GM19099 (cell line): ENCODE data around the gene DOCK1.

Source experiments
- POLR2A ChIP-seq: IDR thresholded peaks from 3 replicates; pipeline ENCODE4 v1.6.1; 2011; ENCODE audit warnings: low read depth; ENCODE audit not compliant: insufficient read length; ENCODE audit errors: extremely low read depth

Gene DOCK1

DNA sequence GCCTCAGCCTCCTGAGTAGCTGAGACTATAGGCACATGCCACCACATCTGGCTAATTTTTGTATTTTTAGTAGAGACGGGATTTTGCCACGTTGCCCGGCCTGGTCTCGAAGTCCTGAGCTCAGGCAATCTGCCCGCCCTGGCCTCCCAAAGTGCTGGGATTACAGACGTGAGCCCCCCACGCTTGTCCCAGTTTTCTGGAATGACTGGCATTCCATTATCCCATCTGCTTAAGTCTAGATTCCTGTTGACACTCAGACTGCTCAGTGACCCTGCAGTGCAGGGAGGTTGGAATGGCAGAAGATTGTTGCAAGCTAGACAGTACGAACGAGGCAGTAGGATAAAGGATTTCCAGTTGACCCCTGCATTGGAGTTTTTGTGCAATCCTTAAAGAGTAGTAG is 508.8 kb downstream of the DOCK1 start:
- no peak for TF ChIP-seq POLR2A

DNA sequence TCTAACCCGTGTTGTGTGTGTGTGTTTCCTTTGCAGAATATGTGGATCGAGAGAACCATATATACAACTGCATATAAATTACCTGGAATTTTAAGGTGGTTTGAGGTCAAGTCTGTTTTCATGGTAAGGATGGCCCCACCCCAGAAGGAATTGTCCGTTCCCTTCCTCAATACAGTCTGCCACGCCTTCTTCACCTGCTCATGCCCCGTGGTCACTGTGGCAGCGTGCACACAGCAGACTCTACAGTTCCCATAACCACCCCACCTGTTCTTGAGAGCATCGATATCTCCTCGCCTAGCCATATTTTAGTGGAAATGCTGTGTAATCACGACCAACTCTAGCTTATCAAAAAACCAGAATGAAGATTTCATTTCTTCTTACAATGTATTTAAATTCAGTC is 509.9 kb downstream of the DOCK1 start:
- TF ChIP-seq POLR2A, result no peak

DNA sequence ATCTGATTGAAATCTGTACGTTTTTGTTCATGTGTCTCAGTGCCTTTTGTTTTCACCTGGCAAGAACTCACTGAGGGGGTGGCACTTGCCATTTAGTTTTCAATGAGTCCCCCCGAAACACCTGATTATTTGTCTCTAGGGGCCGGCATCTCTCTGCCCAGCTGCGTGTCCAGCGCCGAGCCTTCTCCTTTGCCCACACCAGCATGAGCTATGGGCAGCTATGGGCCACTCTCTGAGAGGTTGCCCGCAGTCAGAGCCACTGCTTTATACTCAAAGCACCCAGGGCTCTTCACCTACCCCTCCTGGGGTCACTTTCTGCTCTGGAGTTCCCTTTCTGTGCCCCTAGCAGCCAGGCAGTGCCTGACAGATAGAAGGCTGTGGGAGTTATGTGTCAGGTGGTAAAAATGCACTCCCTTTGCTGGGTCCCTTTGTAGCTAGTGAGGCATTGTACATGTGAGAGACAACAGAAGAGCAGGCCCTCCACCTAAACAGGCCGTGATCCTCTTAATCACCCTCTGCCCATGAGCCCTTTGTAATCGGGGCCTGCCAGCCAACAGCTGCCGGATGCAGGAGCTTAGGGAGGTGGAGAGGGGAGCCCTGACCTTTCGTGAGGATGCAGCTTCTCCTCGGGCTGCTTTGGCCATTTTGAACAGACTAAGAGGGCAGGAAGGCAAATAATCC is 510.8 kb downstream of the DOCK1 start:
- no peak for TF ChIP-seq POLR2A

DNA sequence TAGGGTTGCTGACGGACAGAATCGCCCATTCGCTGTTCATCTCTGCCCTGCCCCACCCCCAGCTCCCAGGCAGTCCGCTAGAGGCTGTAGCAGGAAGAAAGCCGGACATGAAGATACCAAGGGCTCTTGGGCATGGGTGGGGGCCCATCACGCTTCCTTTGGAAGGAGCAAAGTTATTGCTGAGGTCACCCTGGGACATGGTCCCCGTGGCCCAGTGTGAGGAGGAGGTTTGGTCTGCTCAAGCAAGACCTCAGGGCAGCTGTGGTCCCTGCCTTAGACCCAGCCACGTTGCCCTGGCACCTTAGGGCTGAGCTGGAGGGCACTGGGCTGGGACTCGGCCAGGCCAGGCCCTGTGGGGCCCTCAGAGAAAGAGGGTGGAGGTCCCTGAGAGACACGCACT is 511.8 kb downstream of the DOCK1 start:
- no peak for TF ChIP-seq POLR2A

DNA sequence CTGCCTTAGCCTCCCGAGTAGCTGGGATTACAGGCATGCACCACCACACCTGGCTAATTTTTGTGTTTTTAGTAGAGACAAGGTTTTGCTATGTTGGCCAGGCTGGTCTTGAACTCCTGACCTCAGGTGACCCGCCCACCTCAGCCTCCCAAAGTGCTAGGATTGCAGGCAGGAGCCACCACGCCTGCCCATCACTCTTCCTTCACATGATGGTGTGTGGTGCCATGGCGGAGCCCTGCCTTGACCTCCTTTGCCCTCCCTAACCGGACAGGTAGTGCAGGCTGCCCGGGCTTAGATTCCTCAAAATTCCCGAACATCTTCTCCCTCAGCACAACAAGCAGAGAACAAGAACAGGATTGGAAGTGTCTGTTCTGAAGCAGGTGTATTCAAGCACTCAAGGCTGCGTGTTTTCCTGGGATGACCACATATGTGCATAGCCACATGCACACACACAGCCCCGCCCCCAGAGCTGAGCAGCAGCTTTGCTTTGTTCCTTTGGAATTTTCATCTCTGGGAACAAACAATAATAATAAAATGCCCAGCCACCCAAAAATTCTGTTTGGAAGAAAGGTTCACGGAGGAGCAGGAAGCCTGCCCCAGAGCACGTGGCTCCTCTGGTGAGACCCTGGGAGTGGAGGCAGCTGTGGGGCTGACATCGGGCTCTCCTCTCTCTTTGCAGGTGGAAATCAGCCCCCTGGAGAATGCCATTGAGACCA is 512.6 kb downstream of the DOCK1 start:
- TF ChIP-seq POLR2A, result no peak

DNA sequence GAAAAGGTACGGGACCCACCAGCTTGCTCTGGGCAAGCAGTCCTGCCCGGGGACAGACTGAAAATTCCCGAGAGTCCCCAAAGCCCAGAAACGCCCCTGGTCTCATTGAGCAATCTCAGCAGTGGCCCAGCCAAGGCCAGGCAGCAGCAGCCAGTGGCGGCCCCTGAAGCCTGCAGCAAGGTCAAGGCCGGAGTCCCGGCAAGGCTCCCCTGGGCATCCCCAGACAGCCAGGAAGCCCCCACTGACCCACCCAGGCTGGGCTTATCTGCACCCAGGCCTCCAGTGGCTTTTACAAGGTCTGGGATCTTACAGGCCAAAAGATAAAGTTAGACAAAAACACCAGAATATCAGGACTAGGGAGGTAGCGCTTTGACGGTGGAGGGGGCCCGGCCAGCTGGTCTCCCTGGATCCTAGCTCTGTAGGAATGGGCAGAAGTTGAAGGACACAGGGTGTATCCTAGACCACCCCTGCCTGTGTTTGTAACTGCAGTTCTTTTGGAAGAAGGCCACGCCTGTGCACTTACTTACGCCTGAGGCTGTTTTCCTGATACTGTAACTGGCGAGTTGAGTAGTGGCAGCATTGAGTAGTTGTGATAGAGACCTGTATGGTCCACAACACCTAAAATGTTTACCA is 513.4 kb downstream of the DOCK1 start:
- no peak for TF ChIP-seq POLR2A

DNA sequence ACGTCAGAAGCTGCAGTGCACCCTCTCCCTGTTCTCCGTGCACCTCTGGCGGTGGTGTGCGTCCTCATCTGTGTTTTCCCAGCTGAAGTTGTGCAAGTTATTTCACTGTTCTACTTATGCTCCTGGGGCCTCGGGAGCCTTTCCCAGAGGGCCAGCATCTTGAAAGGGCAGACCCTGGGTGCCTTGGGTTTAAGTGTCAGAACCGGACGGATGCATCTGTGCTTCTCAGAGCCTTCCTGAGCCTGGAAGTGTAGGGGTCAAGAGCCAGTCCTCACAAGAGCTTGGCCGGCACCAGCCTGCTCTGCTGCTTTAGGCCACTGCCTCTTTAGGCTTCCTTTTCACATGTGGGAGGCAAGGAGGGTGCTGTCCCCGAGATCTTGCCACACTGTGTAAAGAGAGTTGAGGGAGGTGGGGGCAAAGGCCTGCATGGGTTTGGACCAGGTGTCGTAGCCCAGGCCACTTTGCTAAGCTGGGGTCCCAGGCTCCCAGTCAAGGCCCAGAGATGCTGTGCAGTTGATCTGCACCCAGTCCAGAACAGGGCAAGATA is 515.0 kb downstream of the DOCK1 start:
- no peak for TF ChIP-seq POLR2A

DNA sequence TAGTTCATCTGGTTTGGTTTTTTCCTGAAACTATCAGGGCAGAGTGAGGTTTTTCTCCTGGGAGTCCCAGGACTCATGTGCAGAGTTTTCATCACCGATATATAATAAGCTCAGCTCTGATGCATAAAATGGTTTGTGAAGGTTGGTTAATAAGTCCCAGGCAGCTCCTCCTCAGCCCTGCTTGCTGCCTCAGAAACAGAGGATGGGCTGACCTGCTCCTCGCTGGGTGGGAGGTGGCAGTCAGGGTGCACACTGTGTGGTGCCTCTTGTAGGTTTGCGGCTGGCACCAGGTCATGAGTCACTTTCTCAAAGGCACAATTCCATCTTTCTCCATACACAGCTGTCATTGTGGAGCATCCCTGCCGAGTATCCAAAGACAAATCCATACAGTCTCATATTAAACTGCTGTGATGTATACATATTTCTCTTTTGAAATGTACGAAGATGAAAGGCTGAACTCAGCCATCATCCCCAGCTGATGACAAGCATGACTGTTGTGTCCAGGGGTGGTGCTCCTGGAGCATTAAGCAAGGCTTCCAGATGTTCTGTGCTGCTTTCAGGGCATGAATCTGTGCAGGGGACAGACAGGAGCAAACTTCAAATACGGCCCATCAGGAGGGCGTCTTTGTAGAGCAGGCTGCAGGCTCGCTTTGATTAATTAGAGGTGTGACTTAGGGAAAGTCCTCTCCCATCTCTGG is 518.1 kb downstream of the DOCK1 start:
- TF ChIP-seq POLR2A, result no peak

DNA sequence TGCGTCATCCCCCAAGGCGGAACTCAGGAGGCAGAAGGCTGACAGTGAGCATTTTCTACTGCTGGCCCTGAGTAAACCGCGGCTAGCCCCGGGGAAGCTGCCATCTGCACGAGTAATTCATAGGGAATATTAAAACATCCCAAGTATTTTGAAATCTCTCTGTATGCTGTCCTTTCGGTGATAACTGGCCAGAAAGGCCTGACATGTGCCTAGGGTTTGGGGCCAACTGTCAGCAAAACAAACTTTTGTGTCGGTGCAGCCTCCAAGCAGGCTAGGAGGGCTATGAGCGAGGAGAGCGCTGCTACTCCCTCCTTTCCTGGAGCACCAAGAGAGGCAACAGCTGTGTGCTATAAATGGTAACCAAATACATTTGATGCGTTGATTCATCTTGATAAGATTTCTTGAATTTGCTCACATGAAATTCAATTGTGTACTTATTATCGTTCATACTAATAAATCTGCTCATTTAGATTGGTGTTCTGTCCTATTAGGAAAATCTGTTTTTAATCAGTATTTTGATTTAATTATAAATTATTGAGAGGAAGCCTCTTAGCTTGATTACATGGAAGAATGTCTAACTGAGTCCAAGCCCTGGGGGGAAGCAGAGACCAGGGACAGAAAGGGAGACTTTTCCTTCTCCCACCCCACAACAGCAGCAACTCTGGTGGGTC is 519.5 kb downstream of the DOCK1 start:
- TF ChIP-seq POLR2A, result no peak

DNA sequence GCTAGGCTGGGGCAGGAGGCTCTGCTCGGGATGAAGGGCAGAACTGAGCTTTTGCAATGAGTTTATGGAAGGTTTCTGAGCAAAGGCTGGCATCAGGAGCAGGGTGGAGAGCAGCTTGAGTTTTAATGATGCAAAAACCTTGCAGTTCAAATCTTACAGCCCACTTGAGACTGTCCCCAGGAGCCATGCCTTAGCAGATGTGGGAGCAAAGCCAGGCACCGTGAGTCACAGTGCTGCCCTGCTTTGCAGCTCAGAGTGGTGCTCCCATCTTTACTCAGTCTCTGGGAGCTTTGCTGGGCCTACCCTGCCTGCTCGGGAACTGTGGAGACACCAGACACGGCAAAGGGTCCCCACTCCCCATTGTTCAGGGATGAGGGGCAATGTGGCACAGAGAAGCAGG is 521.5 kb downstream of the DOCK1 start:
- no peak for TF ChIP-seq POLR2A

DNA sequence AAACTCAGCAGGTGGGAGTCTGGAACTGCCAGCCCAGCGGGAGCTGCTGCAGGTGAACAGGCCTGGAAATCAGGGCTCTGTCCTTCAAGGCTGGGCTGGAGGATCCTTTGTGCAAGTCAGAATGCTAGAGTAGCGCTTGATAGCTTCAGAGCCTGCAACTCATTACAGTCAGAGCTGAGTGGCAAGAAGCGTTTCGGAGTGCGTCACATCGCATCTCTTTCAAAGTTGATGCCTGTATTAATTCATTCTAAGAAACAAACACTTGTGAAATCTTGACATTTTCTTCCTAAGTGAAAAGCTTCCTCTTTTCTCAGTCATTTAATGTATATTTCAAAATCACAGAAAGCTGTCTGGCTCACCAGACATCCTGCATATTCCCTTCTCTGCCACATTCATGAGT is 522.7 kb downstream of the DOCK1 start:
- TF ChIP-seq POLR2A, result no peak

DNA sequence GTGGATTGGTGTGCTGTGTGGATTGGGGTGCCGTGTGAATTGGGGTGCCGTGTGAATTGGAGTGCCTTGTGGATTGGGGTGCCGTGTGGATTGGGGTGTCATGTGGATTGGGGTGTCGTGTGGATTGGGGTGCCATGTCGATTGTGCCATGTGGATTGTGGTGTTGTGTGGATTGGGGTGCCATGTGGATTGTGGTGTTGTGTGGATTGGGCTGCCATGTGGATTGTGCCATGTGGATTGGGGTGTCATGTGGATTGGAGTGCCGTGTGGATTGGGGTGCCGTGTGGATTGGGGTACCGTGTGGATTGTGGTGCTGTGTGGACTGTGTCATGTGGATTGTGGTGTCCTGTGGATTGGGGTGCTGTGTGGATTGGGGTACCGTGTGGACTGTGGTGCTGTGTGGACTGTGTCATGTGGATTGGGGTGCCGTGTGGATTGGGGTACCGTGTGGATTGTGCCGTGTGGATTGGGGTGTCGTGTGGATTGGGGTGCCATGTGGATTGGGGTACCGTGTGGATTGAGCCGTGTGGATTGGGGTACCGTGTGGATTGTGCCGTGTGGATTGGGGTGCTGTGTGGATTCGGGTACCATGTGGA is 523.3 kb downstream of the DOCK1 start:
- TF ChIP-seq POLR2A, result no peak

DNA sequence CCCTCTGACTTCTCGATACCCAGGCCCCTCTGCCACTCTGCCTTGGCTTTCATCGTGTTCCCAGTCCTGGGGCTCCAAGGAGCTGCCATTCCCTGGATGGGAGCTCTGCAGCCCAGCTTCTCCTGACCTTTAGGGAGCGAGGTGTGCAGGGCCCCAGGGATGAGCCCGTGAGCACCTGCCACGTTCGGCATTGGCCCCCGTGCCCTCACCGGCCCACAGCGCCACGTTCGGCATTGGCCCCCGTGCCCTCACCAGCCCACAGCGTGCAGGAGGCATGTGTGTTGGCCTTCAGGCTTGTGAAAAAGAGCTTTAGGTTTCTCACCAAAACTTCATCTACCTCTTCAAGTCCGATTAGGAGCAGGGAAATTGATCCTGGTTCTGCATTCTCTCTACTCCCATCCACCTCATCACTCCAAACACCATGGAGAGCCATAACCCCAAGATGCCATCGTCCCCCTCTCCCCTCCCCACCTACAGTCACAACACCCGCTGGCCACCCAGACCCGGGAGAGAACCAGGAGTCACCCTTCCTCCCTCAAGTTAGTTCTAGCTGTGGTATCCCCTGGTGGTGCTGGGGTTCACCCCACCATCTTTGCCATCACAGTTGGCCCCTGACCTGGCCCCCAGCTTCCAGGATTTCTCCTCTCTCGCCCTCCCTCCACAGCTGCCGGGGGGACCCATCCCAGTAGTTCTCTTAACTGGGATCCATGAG is 524.5 kb downstream of the DOCK1 start:
- no peak for TF ChIP-seq POLR2A

DNA sequence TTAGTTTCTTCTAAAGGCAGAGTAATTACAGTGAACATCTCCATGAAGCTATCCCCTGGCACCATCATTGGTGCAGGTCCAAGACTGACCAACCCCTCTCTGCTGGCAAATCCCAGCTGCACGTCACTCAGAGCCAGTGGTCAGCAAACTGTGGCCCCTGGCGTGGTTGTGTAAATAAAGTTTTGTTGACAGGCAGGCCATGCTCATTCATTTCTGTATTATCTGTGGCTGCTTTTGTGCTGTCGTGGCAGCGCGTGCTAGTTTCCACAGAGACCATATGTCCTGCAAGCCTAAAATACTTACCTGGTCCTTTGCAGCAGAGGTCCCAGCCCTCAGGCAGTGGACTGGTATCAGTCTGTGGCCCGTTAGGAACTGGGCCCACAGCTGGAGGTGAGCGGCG is 526.3 kb downstream of the DOCK1 start:
- no peak for TF ChIP-seq POLR2A
